Measurements from ENCODE around the gene GSTP1.

DNA sequence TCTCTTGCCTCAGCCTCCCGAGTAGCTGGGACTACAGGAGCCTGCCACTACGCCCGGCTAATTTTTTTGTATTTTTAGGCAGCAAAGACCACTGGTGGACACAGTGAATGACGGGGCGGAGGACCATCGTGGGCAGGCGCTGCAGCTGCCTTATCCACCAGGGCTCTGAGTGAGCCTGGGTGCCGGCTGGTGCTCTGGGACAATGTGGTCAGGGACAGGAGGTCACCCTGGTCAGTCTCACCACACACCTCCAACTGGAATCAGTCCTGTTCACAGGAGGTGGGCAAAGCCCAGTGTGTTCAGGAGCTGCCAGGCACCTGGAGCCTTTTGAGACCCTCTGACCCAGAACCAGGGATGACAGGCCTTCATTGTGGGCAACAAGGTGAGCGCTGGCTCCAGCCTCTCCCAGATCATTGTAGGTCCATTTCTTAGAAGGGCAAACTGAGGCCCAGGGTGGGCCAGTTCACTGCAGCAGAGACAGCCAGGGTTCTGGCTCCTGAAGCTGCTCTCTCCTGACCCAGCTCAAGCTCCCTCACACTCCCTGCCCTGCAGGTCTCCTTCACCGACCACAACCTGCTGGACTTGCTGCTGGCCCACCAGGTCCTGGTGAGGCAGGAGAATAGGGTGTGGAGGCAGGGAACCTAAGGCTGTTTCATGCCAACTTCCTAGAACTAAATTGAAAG is 44.6 kb upstream of the GSTP1 start:
- TF ChIP-seq, protein P1, sequence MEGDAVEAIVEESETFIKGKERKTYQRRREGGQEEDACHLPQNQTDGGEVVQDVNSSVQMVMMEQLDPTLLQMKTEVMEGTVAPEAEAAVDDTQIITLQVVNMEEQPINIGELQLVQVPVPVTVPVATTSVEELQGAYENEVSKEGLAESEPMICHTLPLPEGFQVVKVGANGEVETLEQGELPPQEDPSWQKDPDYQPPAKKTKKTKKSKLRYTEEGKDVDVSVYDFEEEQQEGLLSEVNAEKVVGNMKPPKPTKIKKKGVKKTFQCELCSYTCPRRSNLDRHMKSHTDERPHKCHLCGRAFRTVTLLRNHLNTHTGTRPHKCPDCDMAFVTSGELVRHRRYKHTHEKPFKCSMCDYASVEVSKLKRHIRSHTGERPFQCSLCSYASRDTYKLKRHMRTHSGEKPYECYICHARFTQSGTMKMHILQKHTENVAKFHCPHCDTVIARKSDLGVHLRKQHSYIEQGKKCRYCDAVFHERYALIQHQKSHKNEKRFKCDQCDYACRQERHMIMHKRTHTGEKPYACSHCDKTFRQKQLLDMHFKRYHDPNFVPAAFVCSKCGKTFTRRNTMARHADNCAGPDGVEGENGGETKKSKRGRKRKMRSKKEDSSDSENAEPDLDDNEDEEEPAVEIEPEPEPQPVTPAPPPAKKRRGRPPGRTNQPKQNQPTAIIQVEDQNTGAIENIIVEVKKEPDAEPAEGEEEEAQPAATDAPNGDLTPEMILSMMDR (IDR thresholded peaks at IDR 0.05): no peak
- no peak for TF ChIP-seq POLR2A (IDR thresholded peaks at IDR 0.05)

Data from uterus (tissue), 2 donors.